Umbilical cord (tissue), 2 donors: Measurements from ENCODE around the gene PCSK2. TPM values are rescaled to one million over a fixed set of nuclear protein-coding genes. Genes with fewer than 3 reads are reported as not detected.

Experiments used
- DNase-seq: peaks from one replicate; pipeline ENCODE4 v3.0.0-alpha.2; 2015; ENCODE audit warnings: low spot score
- total RNA-seq: library from RNA; depleted of rRNA; stranded (reverse); fragments of >200 nt; gene quantifications from one replicate; pipeline ENCODE4 v1.2.3, GENCODE V29; 2014; ENCODE audit warnings: low replicate concordance; ENCODE audit not compliant: insufficient read depth

The PCSK2 gene
- total RNA-seq, 1 donor from 2014 or later: 1.2 TPM

DNA sequence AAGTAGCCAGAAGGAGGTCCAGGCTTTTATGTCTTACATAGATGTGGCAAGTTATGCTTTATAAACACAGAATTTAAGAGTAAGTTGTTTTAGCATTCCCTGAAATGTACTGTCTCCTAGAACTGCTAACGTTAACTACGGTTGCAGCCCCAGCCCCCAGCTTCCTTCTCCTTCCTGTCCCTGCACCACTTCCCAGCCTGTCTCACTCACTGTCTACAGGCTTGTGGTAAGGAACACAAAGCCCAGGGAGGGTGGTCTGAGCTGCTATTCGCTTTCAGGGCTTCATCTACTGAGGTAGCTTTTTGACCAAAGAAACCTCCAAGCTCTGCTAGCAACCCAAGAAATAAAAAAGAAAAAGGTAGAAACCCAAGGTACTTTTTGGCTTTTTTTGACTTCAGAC is 35.9 kb downstream of the PCSK2 start:
- no peak for DNase-seq

DNA sequence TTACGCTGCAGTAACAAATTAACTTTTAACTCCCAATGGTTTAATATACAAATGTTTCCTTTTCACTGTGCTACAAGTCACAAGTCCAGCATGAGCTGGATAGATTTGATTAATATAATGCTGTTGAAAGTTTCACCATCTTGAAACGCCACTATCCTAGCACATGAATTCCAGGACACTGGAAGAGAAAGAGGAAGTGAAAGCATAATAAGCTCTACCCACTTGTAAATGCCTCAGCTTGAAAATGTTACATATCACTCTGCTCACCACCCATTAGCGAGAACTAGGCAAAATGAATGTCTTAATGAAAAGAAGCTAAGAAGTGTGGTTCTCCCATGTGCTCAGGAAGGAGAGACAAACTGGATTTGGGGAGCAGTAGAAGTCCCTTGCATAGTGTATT is 46.9 kb downstream of the PCSK2 start:
- no peak for DNase-seq

DNA sequence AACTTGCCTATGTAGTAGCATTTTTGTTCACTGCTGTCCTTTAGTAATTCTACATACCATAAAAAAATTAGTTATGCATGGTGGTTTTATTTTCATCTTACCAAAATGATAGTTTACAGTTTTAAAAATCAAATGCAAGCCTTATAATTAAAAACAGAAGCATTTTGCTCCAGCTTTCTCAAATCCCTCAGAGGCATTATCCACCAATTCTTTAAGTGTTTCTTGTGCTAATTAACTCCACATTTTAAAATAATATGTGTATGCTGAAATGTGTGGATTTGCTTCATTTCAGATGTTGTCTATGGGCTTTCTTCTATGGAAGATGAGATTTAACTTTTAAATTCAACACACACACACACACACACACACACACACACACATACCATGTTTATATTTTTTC is 49.3 kb downstream of the PCSK2 start:
- no peak for DNase-seq

DNA sequence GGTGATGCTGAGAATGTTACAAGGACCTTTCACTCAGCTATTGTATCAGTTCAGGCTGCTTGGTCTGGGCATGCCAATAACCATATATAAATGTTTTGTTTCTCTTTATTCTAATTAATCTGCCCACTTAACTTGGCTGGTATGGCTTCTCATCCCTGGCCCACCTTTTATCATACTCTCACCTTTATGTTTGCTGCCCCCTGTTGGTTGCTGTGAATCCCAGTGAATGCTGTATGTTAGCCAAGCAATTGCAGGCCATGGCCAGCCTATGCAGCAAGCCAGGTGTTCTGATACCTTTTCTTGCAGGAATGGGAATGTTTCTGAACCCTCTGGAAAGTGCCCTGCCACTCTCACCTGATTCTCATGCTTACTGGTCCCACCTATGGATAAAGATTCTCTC is 54.6 kb downstream of the PCSK2 start:
- DNase-seq: no peak

DNA sequence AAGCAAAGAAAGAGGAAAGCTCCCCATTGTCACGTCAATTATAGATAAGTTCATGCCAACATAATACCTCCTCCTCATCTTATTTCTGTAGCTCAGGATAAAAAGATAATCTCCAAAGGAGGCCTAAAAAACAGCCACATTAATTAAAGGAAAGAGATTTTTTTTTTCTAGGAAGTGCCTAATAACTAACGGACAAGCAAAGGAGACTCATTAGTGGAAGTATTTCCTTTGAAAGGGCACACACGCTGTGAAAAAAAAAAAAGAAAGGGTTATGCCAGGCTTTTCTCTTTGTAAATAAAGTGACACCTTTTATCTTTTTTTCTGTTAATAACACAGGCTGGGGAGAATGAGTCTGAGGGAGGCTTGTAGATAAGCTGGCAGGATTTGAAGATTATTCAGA is 55.7 kb downstream of the PCSK2 start:
- DNase-seq: no peak

DNA sequence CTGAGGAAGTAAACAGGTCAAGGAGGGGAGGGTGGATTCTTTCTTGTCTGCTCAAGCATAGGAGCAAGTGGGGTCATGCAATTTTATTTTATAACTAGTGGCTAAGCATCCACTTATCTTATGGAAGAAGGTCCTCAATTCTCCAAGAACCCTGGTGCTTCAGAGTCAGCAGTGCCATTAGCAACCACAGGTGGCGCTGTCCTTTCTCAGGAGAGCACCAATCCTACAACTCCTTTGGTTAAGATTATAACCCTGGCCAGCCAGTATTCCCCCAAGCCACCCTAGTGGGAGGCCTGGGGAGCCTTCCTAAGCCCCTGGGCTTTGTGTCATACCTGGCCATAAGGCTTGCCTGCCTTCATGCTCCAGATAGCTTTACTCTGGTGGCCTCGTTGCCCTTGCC is 60.7 kb downstream of the PCSK2 start:
- DNase-seq: no peak

DNA sequence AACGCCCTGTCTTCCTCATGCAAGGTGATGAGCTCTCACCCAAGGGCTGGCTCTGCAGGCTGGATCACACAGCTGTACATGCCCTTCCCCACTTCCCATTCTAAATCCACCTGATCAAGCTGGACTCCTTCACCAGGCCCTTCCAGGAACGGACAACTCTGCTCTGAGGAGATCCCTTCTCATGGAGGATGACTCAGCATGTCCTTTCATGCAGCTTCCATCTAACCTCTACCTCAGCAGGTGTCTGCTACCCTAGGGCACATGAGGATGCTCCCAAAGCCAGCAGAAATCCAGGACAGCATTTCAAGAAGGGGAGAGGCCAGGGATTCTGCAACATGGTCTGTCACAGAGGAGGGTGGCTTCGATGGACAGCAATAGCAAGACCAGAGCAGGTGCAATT is 61.2 kb downstream of the PCSK2 start:
- DNase-seq: no peak

DNA sequence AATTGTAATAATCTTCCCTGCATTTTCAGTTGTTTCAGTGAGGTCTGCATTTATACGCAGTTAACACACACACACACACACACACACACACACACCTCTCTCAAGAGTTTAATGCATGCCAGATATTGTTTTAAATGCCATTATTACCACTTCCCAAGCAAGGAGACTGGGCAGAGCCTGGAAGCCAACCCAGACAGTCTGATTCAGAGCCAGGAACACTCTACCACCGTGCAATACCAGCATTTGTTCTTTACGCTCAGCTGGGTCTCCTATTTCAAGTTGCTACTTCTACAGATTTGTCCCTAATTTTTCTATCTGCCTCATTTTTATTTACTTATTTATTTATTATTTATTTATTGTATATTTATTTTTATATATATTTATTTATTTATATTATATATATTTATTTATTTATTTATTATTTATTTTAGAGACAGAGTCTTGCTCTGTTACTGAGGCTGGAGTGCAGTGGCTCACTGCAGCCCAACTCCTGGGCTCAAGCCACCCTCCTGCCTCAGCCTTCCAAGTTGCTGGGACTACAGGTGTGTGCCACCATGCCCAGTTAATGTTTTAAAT is 68.4 kb downstream of the PCSK2 start:
- peak; percentile 2 for DNase-seq

DNA sequence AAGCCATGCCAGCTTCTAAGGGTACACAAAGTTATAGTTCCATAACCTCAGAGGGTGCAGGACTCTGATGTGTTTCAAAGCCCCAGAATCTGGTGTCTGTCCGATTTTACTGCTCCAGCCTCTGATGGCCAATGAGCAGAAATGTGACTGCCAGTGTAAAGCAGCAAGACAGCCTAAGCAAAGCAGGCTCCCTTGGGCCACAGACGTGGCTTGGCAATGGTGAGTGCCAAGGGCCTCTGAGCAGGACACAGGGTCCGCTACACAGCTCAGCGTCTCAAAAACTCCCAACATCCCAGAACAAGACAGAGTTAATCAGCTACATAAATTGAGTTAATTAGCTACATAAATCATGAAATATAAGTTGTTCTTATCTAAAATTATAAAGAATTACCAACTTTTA is 69.2 kb downstream of the PCSK2 start:
- DNase-seq: no peak

DNA sequence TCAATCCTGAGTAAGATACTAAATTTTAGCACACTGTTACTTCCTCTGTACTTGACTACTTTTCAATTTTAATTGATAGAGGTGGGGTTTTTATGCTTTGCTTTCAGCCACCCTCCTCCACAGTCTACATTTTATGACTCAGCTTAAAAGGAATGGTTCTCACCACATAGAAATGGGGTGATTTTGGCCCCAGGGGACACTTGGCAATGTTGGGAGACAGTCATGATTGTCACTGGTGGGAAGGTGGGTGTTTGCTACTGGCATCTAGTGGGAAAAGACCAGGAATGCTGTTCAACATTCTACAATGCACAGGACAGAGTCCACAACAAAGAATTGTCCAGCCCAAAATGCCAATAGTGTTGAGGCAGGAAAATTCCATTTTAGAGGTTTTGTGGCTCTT is 71.3 kb downstream of the PCSK2 start:
- DNase-seq: no peak

DNA sequence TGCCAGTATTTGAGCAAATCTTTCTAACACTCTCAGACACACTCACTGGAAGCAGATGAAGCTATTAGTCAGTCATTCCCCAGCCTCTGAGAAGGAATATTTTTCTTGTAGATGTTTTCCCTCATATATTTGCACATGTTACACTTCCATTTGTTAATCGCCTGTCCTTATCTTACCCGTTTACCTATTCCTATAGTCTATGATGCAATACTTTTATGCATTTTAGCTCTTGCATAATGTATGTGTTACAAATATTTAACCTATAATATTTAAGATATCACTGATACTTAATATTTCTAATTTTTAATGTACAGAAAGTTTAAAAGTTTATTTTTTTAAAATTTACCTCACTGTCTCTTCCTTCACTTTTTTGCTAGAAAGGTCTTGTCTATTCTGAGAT is 71.9 kb downstream of the PCSK2 start:
- no peak for DNase-seq

DNA sequence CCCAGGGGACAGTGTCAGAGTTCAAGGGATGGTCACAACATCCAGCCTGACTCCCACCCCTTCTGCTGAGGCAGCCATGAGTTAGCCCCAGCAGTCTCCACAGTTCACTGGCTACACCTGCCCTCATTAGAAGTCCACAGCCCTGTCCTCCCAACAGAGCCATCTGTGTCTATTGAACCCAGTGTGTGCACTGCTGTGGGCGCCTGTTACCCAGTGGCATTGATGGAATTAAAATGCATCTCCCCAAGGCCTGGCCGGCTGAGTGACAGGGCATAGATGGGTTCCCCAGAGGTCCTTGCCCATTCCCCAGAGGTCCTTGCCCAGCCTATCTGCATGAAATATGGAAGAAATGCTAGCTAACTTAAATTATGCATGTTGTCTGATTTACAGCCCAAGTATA is 73.3 kb downstream of the PCSK2 start:
- DNase-seq: no peak

DNA sequence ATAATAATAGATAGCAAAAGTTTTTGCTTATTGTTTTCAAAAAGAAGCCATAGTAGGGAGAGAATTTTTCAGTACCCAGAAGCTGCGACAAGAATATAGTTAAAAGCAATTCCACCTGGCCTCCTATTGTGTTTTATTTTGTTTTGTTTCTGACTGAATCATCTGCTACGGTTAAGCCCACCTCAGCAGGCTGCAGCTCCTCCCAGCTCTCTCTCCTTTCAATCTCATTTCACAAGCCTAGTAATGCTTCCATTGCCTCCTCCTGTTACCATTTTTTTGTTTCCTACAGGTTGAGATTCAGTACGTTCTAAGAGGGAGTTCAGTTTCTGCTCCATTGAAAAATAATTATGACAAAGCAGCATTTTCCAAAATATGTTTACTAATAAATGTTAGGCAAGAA is 77.9 kb downstream of the PCSK2 start:
- no peak for DNase-seq

DNA sequence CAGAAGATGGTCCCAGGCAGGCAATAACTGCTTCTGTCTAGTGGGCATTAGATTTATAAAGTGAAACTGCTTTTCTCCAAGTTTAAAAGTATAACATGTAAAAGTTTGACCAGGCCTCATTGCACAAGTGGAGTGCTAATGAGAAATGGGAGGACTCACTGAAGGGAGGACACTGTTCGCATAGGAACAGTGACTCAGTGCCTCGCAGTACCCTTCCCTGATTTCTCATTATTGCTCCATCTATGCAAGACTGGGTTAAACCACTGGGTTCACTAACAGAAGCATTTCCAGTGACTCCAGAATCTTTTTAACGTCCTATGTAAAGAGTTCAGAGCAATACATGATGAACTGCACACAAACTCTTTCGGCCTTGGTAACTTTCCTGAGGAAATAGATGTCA is 79.6 kb downstream of the PCSK2 start:
- DNase-seq: no peak

DNA sequence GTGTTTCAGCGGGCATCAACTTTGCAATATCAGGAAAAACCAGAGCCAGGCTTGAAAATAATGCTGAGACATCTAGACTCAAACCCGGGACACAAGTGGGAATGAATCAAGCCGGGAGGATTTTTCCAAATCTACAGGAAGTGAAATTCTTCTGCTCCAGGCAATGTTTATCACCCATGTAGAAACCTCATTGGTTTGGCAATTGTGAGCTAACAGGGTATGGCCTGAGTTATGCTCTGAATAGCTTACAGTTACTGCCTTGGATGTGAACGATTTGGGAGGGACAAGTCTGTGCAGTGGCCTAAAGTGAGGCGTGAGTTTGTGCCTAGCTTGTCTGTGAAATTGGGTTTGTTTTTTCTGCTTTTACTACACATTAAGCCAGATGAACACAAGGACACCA is 87.4 kb downstream of the PCSK2 start:
- DNase-seq: no peak

DNA sequence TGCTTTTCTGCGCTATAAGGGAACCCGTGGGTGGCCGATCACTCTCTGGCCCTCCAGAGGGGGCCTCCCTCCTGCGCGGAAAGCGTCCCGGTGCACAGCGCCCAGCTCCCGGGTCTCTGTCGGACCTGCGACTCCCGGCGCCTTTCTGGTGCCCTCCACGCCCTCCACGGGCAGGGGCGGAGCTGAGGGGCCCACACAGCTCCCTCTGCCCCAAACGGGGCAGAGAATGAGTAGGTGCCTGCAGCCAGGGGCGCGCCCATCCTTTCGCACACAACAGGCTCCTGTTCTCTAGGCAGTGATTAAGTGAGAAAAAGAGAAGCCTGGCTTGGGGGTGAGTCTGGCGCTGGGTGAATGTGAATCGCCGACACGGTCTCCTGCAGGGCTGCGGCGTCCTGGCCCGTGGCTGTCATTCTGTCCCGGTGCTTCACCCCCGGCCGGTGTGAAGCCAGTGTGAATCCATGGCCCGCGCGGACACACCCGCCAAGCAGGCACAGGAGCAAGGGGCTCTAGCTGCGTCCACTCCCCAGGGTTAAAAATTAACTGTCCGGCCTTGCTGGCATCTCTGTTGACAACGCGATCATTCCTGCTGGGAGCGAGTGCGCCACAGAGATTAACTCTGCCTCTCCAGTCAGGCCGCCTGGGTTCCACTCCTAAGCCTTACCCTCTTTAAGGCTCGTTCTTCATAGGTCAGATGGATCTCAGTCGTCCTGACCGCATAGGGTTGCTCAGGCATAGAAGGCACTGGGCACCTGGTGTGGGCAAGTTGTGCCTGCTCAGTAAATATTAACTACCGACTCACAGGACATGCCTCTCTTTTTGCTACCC is 88.8 kb downstream of the PCSK2 start:
- no peak for DNase-seq

DNA sequence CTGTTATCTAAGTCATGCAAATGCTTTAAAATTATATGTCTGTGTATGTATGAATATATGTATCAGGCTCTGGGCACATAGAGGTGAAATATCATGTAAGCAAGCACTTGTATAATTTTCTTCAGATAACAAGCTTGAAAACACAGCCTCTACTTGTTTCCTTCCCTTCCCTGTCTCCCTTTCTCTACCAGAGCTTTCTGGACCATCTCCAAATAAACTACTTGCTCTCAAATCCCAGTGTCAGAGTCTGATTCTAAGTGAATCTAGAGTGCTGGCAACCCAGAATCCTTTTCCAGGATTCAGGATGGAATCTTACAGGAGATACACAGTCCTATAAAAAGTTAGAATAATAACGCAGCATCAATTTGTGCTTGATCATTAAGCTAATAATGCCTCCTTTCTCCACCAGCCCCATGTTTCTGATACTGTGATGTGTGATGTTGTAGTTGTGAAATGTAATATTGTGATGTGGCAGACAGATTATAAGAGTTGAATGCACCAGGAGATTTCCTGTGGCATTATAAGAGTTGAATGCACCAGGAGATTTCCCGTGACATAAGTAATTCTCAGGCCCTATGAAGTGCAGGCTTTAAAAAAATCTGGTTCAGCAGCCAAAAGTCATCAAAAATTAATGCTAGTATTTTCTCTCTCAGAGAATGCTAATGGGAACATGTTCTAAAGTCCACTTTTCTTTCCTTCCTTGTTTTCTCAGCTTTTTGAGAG is 89.6 kb downstream of the PCSK2 start:
- DNase-seq: no peak

DNA sequence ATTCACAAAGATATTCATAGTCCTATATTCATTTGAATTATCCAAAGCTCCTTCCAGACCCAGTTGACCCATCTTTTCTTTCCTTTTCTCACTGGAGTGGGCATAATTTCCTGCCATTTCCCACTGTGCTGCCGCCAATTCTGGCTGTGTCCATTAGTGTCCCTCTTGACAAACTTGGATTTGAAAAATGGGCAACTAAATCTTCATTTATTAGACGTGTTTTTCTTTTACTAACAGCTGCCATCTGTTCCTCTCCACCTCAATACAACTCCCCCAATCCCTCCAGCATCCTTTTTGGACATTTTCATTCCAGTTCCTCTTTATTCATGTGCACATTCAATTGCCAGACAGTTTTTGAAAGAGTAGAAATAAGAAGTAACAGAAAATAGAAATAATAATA is 90.5 kb downstream of the PCSK2 start:
- no peak for DNase-seq

DNA sequence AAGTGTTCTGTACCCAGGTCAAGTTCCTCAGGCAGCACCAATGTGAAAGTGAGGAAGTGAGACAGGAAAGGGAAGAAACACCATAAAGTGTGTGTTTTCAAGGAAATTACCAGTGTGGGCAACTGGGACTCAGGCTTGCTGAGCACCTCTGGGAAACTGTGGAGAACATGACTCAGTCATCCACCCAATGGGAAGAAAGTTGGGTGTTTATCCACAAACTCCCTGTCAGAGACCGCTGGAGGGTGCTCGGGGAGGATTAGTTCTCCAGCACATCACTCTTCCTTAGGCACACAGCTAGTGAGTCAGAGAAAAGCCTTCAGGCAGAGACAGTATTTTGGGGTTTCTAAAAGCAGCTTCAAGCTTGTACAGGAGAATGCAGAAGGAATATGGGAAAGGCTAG is 93.6 kb downstream of the PCSK2 start:
- no peak for DNase-seq

DNA sequence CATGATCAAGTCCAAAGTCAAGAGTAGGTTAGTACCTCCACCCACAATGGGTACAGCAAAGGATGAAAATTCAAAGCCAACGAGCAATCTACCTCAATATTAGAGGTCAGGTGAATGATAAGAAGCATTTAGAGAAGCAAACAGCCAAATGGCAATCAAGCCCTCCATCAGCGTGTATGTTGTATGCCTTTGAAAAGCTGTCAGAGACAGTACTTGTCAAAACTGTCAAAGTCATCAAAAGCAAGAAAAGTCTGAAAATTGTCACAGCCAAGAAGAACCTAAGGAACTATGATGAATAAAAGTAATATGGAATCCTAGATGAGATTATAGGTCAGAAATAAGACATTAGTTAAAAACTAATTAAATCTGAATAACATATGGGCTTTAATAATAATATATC is 99.3 kb downstream of the PCSK2 start:
- no peak for DNase-seq

DNA sequence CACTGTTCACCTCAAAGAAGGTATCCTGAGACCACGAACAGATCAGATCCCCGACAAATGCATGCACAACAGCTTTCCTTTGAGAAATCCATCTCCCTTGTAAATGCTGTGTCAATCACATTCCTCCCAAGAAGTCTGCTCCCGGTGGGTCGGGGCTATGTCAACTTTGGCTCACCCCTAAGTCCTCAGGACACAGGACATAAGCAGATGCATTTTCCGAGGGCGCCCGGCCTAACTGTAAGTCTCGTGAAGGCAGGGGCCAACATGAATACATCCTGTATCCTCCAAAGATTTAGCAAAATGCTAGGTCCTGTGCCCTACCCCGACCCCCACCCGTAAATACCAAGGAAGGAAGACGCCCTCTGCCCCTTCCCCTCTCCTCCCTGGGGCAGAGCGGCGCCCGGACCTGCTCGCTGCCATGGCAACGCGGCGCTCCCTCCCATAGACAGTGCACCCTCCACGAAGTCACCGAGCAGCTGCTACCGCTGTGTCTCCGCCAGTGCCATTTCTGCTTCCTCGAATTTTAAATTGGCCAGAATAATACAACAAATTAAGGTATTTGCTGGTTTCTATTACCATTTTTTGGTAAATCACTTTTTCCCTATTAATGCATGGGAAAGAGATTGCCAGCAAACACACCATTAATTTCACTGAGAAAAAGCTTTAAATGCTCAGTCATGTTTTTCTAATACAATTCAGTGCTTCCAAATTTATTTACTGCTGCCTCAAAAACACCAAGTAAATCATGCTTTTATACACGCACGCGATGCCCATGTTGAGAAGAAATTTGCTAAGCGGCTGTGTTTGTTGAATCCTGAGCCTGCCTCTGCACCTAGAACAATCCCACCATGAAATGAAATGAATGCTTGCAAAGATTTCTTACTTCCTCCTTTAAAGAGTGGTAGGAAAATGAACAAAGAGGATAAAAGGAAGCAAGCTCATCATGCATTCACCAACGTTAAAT is 100.6 kb downstream of the PCSK2 start:
- DNase-seq: no peak

DNA sequence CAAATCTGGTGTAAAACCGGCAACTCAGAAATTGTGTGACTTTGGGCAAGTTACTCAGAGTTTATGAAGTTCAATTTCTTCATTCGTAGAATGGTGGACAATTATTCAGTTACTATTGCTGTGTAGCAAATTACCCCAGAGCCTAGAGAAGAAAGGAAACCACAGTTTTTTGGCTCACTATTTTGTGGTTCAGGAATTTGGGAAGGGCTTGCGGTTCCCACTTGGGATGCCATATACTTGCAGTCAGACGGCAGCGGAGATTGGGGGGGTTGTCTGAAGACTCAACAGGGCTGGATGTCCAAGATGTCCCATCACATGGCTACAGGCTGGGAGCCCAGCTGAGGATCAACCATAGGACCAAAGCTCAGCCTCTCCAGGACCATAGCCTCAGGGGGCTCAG is 108.1 kb downstream of the PCSK2 start:
- DNase-seq: no peak
